GM21526 (cell line): ENCODE measurements around the gene TMEM134.
"Not testable (repeated sequence)": the region's sequence is repeated elsewhere in the genome, so short reads cannot be mapped to it uniquely, and the experiment has no call there.

ENCODE experiments used
- ATAC-seq: cut with Tn5 transposase; IDR thresholded peaks from one replicate; pipeline ENCODE4 v1.9.1; 2021; ENCODE audit warnings: moderate library complexity; ENCODE audit not compliant: unreplicated experiment, low FRiP score

The TMEM134 gene

DNA sequence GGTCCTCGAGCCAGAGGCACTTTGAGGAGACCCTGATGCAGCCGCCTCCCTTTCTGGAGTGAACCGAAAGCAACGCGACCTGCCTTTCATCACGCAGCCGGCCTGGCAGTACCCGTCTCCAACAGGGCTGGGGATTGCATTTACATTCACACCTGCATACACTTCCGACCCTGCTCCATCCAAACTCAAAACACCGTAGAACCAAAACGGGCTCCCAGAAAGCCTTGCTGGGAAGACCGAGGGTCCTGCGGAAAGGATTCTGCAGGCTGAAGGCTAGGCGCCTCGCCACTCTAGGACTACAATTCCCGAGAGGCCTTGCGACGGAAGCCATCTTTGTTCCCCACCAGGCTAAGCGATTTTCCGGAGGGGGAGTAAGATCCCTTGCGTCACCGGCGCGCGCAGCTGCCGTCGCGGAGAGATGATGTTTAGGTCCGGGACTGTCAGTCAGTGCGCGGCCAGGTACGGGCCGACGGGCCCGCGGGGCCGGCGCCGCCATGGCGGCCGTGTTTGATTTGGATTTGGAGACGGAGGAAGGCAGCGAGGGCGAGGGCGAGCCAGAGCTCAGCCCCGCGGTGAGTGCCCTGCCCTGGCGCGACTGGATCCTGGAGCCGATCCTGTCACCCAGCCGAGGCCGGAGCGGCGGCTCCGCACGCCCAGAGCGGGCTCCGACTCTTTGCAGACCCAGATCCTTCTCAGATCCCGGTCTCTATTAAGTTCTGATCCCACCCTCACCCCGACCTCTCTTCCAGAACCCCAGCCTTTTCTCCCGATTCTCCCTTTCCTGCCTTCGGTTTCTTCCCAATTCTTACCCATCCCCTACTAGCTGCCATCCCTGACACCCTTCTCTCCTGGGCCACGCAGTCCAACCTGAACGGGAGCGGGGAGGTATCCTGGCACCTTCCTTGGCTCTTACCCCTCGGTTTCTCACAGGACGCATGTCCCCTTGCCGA lies 40.7 kb downstream of the TMEM134 start, which contains the start of gene RPS6KB2:
TSS of gene RPS6KB2 (plus strand) at position 443 of the 950 bp plus-strand sequence. CDS start at position 495, 52 bp downstream.
- ATAC-seq, result peak; percentile 70

DNA sequence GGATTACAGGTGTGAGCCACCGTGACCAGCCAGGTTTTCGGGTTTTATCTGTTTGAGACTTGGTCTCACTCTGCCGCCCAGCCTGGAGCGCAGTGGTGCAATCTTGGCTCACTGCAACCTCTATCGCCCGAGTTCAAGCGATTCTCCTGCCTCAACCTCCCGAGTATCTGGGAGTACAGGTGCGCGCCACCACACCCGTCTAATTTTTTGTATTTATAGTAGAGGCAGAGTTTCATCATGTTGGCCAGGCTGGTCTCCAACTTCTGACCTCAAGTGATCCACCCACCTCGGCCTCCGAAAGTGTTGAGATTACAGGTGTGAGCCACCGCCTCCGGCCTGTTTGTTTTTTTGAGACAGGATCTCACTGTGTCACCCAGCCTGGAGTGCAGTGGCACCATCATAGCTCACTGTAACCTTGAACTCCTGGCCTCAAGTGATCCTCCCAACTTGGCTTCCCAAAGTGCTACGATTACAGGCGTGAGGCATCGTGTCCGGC lies 41.6 kb downstream of the TMEM134 start:
- ATAC-seq, result not testable (repeated sequence)

DNA sequence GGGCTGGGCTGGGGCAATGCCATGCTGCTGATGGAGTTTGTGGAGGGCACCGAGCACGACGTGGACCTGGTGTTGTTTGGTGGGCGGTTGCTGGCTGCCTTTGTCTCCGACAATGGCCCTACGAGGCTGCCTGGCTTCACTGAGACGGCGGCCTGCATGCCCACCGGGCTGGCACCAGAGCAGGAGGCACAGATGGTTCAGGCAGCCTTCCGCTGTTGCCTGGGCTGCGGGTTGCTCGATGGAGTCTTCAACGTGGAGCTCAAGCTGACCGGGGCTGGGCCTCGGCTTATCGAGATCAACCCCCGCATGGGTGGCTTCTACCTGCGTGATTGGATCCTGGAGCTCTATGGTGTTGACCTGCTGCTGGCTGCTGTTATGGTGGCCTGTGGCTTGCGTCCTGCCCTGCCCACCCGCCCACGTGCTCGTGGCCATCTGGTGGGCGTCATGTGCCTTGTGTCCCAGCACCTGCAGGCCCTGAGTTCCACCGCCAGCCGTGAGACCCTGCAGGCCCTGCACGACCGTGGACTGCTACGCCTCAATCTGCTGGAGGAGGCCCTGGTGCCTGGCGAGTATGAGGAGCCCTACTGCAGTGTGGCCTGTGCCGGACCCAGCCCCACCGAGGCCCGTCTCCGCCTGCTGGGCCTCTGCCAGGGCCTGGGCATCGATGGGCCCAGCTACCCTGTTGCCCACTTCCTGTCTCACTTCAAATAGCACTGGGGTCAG lies 45.0 kb downstream of the TMEM134 start:
- no peak for ATAC-seq

DNA sequence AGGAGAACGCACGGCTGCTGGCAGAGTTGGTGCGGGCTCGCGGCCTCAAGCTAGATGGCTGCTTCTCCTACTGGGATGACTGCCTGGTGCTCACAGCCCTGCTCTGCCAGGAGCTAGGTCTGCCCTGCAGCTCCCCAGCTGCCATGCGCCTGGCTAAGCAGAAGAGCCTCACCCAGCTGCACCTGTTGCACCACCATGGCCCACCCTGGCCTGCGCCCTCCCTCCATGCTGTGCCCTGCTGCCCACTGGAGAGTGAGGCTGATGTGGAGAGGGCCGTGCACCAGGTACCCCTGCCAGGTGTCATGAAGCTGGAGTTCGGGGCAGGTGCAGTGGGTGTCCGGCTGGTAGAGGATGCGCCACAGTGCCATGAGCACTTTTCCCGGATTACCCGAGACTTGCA lies 45.6 kb downstream of the TMEM134 start:
- no peak for ATAC-seq

DNA sequence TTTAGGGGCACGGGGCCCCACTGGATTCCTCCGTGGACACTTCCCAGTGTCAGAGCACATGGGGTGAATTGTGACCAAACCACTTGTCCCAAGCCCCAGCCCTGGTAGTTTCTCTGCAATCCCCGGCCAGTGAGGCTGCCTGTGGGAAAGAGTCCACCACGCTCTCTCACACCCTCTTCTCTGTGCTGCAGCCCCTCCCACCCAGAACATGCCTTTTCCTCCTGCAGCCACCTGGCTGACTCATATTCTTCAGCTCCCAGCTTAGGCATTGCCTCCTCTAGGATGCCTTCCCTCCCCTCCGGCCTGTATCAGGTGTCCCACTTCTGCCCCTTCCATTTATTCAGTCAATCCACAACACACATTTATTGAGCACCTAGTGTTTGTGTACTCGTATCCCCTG lies 46.2 kb downstream of the TMEM134 start:
- ATAC-seq, result no peak

DNA sequence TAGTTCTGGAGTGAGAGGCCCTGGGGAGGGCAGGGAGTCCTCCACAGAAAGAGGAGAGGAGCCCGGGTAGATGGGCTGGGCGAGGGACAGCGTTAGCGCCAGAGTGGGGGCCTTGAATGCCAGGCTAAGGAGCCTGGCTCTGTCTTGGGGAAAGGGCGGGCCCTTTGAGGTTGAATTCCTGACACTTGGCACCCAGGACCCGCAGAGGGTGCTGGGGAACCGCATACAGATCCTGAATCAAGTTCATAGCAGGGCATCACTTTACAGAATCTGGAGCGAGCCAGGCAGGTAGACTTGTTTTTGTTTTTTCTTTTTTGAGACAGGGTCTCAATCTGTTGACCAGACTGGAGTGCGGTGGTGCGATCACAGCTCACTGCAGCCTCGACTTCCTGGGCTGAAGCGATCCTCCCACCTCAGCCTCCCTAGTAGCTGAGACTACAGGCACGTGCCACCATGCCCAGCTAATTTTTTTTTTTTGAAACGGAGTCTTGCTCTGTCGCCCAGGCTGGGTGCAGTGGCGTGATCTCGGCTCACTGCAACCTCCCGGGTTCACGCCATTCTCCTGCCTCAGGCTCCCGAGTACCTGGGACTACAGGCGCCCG lies 47.5 kb downstream of the TMEM134 start:
- no peak for ATAC-seq

DNA sequence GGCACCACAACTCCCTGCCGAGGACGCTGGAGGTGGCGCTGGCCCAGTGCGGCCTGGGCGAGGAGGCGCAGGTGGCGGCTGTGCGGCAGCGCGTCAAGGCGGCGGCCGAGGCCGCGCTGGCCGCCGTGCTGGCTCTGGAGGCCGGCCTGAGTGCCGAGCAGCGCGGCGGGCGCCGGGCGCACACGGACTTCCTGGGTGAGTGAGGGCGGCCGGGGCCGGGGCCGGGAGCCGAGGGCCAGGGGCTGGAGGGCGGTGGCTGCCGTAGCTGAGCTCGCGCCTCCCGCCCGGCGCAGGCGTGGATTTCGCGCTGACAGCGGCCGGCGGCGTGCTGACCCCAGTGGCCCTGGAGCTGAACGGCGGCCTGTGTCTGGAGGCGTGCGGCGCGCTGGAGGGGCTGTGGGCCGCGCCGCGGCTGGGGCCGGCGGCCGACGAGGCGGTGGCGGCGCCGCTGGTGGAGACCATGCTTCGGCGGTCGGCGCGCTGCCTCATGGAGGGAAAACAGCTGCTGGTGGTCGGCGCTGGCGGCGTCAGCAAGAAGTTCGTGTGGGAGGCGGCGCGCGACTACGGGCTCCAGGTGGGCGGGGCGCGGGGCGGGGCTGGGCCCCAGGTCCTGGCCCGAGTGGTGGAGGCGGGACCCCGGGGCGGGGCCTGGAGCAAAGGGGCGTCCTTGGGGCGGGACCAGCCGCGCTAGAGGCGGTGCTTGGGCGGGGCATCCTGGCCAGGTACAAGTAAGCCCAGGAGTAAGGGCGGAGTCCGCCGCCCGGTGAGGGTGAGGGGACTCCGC lies 48.2 kb downstream of the TMEM134 start:
- ATAC-seq, result peak; percentile 66

DNA sequence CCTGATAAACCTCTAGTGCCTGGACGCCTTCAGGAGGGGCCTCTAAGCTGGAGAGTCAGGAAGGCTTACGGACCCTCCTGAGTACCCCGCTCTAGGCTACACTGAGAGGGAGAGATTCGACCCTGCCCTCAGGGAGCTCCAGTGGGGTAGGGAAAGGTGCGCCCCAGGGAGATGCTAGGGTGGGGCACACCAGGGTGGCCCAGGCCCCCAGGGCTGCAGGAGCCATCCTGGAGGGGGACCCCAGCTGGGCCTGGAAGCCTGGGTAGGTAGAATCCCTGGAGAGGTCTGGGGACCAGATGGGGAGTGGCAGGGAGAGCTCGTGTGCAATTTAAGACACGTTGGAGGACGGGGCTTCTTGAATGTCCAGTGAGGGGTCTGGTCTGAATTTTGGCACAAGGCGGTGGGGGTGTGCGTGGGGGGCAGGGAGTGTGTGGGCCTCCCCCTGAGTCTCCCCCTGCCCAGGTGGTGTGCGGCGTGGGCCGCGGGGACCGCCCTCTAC lies 48.9 kb downstream of the TMEM134 start:
- ATAC-seq, result no peak

DNA sequence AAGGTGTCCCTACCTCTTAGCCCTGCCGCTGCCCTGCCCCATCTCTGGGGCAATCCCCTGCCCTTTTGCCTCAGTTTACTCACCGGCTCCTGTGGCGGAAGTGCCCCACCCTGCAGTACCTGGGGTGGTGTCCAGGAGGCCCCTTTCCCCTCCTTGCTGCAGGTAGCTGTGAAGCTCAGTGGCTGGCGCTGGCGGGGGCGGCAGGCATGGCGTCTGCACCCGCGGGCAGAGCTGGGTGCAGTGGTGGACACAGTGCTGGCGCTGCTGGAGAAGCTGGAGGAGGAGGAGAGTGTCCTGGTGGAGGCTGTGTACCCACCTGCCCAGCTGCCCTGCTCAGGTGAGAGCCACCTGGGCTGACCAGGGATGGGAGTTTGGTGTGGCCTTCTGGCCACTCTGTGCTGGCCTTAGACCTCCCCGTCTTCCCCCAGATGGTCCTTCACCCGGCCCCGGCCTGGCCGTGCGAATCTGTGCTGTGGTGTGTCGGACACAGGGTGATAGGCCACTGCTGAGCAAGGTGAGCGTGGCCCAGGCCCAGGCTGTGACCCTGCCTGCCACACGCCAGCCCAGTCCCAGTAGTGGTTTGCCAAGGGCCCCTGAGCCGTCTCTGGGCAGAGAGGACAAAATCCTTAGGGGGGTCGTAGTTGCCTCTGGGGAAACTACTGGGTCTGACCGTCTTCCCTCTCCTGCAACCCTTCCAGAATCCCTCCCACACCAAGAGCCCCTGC lies 49.6 kb downstream of the TMEM134 start:
- no peak for ATAC-seq

DNA sequence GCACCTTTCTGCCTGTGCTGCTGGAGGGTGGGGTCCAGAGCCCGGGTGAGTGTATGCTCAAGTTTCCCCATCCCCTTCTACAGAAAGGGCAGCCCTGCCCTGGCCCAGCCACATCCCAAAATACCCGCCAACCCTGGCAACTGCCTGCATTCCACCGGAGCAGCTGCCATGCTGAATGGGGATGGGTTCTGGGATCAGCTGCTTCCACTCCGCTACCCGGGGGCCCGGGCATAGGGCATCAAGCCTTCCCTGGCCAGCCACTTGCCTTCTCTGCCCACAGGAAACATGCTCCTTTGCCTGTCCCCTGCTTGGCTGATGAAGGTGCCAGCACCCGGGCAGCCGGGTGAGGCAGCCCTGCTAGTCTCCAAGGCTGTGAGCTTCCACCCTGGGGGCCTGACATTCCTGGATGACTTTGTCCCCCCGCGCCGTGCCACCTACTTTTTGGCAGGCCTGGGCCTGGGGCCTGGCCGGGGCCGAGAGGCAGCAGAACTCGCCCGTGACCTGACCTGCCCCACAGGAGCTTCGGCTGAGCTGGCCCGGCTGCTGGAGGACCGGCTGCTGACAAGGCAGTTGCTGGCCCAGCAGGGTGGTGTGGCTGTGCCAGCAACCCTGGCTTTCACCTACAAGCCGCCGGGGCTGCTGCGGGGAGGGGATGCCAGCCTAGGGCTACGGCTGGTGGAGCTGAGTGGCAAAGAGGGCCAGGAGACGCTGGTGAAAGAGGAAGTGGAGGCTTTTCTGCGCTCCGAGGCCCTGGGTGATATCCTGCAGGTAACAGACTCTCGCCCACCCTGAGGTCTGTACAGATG lies 50.4 kb downstream of the TMEM134 start:
- no peak for ATAC-seq

DNA sequence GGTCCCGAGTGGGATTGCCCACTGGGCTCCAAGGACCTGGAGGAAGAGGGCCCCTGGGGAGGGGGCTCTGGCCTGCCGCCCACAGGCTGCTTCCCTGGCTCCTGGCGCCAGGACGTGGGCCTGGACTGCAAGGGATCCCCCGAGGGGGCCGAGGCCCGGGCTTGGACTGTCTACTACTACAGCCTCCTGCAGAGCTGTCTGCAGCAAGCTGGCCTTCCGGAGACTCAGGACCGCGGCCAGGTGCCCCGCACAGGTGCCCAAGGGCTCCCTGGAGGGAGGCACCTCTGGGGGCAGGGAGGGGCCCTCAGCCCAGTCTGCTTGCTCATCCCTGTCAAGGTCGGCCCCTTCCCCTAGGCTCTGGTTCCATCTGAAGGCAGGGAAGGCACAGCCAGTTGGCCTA lies 51.6 kb downstream of the TMEM134 start:
- ATAC-seq, result no peak

DNA sequence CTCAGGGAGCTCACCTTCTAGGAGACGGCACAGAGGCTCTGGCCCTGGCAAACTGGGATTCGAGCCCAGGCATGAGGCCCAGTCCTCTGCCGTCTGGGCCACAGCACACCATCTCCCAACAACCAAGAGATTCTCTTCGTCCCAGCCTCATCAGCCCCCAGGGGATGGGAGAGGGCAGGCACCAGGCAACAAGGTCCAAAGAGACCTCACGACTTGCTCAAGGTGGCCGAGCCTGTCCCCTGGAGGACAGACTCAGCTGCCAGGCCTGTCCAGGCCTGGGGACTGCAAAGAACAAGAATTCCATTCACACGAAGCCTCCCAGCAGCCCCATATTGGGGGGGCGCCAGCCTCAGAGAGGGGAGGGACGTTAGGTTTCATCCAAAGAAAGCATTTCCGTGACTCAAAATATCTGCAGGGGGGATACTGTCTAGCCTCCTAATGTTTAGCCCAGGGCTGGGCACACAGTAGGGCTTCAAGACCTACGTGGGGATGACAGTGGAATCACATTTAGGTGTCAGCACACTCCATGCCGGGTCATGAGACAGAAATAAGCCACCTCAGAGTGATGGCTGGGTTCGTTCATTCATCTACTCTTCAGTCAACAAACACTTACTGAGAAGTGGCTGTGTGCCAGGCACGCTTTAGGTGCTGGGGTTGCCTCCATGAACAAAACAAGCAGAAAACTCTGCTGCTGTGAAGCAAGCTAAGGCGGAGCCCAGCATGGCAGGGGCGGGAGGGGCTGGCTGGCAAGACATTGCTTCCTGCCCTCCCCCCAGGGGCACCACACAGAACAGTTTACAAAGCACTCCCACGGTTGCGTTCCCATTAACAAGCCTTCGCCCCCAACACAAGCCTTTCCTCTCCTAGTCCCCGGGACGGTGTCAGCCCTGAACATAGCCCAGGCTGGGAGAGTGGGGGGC lies 52.4 kb downstream of the TMEM134 start:
- no peak for ATAC-seq

DNA sequence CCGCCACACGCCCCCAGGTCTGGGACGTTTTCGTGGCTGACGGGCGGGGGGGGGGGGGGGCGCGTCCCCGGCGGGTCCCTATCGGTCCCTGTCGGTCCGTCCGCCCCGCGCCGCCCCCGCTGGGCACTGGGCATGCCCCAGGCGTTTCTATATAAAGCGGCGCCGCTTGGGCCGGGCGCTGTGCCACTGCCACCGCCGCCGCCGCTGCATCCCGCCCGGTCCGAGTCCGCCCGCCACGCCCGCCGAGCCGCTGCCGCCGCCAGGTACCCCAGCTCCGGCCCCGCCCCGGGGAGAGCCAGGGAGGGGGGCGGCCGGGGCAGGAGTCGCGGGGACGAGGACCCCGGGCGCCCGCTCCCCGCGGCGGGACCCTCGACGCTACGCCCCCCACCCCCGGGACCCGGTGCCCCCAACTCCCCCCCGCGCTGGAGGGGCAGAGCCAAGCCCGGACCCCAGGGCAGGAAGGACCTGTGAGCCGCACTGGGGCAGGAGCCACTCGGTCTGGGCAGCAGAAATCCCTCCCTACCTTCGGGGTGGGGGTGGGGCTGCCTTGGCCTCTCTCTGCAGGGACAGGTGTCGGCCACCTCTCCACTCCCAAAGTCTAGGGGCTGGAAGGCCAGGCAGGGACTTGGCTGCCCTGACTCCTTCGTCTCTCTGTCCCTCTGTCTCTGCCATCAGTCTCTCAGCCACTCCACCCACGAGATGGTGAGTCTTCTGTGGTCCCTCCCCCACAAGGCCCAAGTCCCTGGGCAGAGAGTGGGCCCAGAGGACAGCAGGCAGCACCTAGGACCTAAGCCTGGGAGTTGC lies 53.3 kb downstream of the TMEM134 start, which contains the start of gene CARNS1:
TSS of gene CARNS1 (plus strand) at position 178 of the 804 bp plus-strand sequence. CDS start at position 700, 522 bp downstream.
- ATAC-seq, result no peak

DNA sequence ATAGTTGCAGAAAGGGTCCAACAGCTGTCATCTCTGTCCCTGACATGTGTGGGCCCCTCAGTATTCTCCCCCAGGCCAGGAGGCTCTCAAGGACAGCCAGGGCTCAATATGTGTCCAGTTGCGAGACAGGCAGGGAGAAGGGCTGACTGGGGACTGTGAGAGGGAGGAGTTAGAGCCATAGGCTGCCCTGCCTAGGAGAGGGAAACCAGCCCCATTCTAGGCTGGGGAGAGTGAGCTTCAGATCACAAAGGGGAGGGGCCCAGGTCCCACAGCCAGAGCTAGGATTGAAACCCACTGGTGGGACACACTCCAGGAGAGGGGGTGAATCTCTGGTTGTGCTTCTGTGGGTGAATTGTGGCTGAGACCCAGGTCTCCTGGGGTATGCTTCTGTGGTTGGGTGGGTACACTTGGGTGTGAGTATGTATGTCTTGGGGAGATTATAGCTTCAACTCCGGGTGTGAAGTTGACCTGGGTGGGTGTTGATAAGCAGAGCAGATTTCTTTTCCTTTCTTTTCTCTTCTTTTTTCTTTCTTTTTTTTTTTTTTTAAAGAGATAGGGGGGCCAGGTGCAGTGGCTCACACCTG lies 55.7 kb downstream of the TMEM134 start:
- ATAC-seq, result no peak

DNA sequence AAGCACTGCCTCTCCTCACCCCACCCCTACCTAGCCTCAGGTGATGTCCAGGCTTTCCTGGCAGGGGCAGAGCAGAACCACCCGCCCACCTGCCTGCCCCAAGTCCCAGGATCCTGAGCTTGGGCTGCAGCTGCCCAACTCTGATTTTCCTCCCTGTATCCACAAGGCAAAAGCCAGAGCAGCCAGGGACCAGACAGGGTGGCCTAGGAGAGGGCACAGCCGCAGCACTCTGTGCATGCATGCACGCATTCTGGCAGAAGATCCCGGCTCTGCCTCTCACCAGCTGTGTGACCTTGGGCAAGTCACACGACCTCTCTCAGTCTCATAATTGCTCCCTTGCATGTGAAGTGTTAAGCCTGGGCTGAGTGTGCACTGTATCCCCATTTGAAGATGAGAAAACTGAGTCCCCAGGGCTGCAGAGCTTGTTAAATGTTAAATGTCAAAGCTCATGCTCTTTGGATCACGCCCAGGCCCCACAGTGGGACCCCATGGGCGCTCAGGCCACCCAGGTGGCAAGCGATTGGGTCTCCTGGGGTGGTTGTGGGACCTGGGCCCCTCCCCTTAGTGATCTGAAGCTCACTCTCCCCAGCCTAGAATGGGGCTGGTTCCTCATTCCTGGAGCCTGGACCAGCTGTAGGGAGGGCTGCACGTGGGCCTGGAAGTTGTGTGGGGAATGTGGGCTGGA lies 56.4 kb downstream of the TMEM134 start:
- ATAC-seq, result no peak

DNA sequence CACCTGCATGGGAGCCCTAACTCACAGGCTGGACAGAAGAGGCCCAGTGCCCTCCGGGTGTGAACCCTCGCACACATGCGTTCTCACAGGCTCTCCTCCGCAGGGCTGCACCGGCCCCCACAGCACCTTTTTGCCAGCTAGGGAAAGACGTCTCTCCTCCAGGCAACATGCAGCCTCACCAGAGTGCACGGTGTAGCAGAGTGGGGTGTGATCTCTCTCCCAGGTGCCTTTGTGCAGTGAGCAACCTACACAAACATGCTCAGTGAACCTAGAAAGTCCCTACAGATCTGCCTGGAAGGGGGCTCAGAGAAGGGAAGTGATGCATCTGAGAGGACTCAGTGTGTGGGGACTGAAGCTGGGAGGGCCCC lies 57.3 kb downstream of the TMEM134 start:
- no peak for ATAC-seq
